Measurements from ENCODE around the gene LDB2. TPM values are rescaled to one million over a fixed set of nuclear protein-coding genes. Genes with fewer than 3 reads are reported as not detected.

Gene LDB2
- total RNA-seq, 2 experiments from 2014 or later, result 0.14 TPM; not detected in 1

- no peak for DNase-seq
- ATAC-seq, result no peak
- Mint-ChIP-seq H3K36me3 (ENCODE audit: low read depth) (no peaks in the 10 kb centered on the region), H3K27me3 (no peaks in the 10 kb centered on the region), H3K27ac (no peak overlapping the region), H3K4me3 (no peak overlapping the region), H3K4me1 (no peaks in the 10 kb centered on the region), H3K9me3 (ENCODE audit: low read depth) (peaks cover 6% of the 10 kb centered on the region)
- POLR2A ChIA-PET, result no interaction called here
- intact Hi-C loops (cut with DNase I, micrococcal nuclease), result no loop called here
- CTCF ChIA-PET, result no interaction called here
These were observed 281.4 kb downstream of the LDB2 start for GRCh38 chr4:16617011-16617410.

- Mint-ChIP-seq H3K27ac (no peak overlapping the region), H3K9me3 (ENCODE audit: low read depth) (peaks cover 9% of the 10 kb centered on the region), H3K27me3 (no peaks in the 10 kb centered on the region), H3K4me1 (no peaks in the 10 kb centered on the region), H3K4me3 (no peak overlapping the region), H3K36me3 (ENCODE audit: low read depth) (no peaks in the 10 kb centered on the region)
- CTCF ChIA-PET, result no interaction called here
- no peak for ATAC-seq
- POLR2A ChIA-PET, result no interaction called here
- intact Hi-C loops (cut with DNase I, micrococcal nuclease), result no loop called here
- DNase-seq, result no peak
These were observed 289.2 kb downstream of the LDB2 start for GRCh38 chr4:16609170-16609758.

DNA sequence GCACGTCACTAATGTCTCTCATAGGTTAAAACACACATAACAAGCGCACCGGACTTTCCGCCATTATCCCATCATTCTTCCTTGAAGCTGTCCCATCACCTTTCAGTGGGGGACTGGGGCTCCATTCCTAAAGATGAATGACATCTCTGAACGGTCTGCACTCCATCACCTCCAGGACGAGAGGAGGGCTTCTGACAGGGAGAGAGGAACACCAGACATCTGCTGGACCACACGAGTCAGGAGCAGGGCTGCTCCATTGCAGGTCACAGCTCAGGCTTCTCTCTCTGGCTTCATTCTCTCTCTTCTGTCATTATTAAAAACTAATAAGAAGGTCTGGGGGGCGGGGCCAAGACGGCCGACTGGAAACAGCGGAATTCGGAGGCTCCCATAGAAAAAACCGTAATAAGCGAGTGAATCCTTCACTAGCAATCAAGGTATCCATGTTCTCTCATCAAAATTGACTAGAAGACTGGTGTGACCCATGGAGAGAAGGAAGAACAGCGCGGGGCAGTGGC, 289.8 kb downstream of the LDB2 start:
- no peaks in the 10 kb centered on the region for H3K27me3 Mint-ChIP-seq
- no peak overlapping the region for H3K4me3 Mint-ChIP-seq
- peaks cover 7% of the 10 kb centered on the region for H3K9me3 Mint-ChIP-seq (ENCODE audit: low read depth)
- CTCF ChIA-PET, result no interaction called here
- no peaks in the 10 kb centered on the region for H3K4me1 Mint-ChIP-seq
- ATAC-seq, result no peak
- POLR2A ChIA-PET, result no interaction called here
- intact Hi-C loops (cut with DNase I, micrococcal nuclease), result no loop called here
- no peak overlapping the region for H3K27ac Mint-ChIP-seq
- H3K36me3 Mint-ChIP-seq (ENCODE audit: low read depth), result no peaks in the 10 kb centered on the region
- no peak for DNase-seq

DNA sequence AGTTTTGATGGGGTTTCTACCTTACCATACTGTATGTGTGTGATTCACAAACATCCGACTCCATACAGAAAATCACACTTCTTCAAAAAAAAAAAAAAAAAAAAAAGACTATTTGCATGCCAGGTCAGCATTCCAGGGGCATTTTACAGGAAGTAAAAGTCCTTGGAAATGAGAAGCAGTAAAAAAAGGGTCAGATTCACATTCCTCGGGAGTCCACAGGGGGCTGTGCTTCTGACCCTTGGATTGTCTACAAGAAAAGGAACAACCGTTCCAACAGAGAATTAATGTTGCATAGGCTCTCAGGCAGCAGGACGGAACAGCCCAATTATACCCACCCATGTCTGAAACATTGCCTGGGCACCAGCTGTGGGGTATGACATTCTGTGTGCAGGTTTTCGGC, 290.3 kb downstream of the LDB2 start:
- ATAC-seq (no peak), DNase-seq (no peak)
- H3K36me3 Mint-ChIP-seq (ENCODE audit: low read depth), result no peaks in the 10 kb centered on the region
- POLR2A ChIA-PET, result no interaction called here
- intact Hi-C loops (cut with DNase I, micrococcal nuclease), result no loop called here
- no peaks in the 10 kb centered on the region for H3K27me3 Mint-ChIP-seq
- peaks cover 3% of the 10 kb centered on the region for H3K9me3 Mint-ChIP-seq (ENCODE audit: low read depth)
- no peaks in the 10 kb centered on the region for H3K4me1 Mint-ChIP-seq
- CTCF ChIA-PET, result no interaction called here
- no peak overlapping the region for H3K4me3 Mint-ChIP-seq
- H3K27ac Mint-ChIP-seq, result no peak overlapping the region

DNA sequence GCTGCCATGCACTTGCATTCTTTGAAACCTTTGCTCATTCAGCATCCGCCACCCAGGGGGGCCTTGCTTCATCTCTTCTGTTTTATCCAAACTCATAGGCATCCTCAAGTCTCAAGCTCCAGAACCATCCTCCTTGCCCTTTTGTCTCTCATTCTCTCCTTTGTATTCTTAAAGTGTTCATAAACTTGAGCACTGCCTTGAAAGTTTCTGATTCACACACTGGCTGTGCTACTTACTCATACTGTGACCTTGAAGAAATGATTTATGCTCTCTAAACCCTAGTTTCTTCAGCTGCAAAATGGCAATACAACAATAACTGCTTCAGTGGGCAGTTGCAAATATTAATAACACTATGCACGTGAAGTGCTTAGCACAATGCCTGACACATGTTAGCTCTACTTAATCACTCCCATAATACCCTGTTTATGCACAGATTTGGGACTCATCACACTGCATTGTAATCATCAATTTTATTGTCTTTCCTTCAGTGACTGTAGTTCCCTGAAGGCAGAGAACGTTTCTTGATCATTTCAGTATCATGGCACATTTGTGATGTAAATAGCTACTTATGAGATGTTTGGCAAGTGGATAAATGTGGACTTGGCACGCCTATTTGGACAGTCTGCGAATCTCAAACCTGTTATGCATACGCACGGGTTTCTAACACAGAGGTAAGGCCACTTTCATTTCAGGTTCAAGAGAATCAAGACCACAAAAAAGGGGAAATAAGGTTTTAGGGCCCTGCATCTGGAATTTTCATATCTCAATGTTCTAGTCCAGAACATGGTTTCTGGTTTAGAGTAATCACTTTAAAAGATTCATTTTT, 291.0 kb downstream of the LDB2 start:
- Mint-ChIP-seq H3K27ac (no peak overlapping the region), H3K4me1 (no peaks in the 10 kb centered on the region), H3K4me3 (no peak overlapping the region), H3K27me3 (no peaks in the 10 kb centered on the region), H3K36me3 (ENCODE audit: low read depth) (no peaks in the 10 kb centered on the region), H3K9me3 (ENCODE audit: low read depth) (peaks cover 3% of the 10 kb centered on the region)
- POLR2A ChIA-PET, result no interaction called here
- CTCF ChIA-PET, result no interaction called here
- intact Hi-C loops (cut with DNase I, micrococcal nuclease), result no loop called here
- no peak for ATAC-seq
- no peak for DNase-seq

- CTCF ChIA-PET, result no interaction called here
- DNase-seq (no peak), ATAC-seq (no peak)
- Mint-ChIP-seq H3K27ac (no peak overlapping the region), H3K4me1 (no peaks in the 10 kb centered on the region), H3K9me3 (ENCODE audit: low read depth) (peaks cover 2% of the 10 kb centered on the region), H3K4me3 (no peak overlapping the region), H3K36me3 (ENCODE audit: low read depth) (no peaks in the 10 kb centered on the region), H3K27me3 (no peaks in the 10 kb centered on the region)
- intact Hi-C loops (cut with DNase I, micrococcal nuclease), result no loop called here
- POLR2A ChIA-PET, result no interaction called here
These were observed 291.8 kb downstream of the LDB2 start for GRCh38 chr4:16606691-16607090.

DNA sequence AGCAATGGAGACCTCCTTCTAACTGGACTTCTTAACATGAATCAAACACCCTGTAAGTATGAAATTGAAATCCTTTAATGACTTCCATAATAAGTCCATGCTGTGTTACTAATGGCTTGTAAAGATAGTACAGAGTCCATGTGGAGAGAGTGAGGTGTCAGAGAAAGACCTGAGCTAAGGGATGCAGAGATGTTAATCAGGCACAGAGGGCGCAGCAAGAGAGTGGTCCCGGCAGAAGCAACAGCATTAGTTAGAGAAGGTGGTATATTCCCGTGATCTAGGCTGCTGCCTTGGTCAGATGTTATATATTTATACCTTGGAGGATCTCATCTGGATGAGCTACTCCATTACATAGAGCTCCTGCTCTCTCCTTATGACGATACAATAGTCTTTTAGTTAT, 295.3 kb downstream of the LDB2 start:
- Mint-ChIP-seq H3K27ac (no peak overlapping the region), H3K27me3 (no peaks in the 10 kb centered on the region), H3K4me3 (no peak overlapping the region), H3K9me3 (ENCODE audit: low read depth) (no peaks in the 10 kb centered on the region), H3K36me3 (ENCODE audit: low read depth) (no peaks in the 10 kb centered on the region), H3K4me1 (no peaks in the 10 kb centered on the region)
- POLR2A ChIA-PET, result no interaction called here
- ATAC-seq, result no peak
- CTCF ChIA-PET, result no interaction called here
- no peak for DNase-seq
- intact Hi-C loops (cut with DNase I, micrococcal nuclease), result no loop called here

DNA sequence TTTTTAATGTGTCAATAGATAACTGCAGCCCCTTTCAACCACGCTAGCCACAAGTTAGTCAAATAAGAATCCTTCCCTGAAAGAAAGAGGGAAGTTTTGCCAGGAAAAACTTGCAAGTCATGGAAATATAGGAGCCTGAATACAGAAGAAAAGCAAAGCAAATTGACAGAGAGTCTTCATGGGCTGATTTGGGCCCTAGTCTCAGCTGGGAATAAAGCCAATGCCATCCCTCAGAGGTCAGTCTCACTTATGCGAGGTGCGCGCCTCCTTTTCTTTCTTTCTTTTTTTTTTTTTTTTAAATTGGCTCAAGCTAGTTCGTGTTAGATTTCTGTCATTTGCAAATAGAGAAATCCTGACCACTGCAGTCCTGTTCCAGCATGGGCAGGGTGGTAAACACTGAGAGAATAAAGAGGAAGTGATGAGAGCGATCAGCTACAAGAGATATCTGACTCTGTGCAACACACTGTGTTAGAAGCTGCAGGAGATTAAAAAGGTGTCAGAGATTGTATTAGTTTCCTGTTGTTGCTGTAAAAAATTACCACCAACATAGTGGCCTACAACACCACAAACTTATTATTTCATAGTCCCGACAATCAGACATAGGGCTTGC, 299.7 kb downstream of the LDB2 start:
- no peaks in the 10 kb centered on the region for H3K9me3 Mint-ChIP-seq (ENCODE audit: low read depth)
- no peak for ATAC-seq
- DNase-seq, result no peak
- H3K27me3 Mint-ChIP-seq, result no peaks in the 10 kb centered on the region
- no peaks in the 10 kb centered on the region for H3K4me1 Mint-ChIP-seq
- CTCF ChIA-PET, result no interaction called here
- intact Hi-C loops (cut with DNase I, micrococcal nuclease), result no loop called here
- H3K27ac Mint-ChIP-seq, result no peak overlapping the region
- H3K36me3 Mint-ChIP-seq (ENCODE audit: low read depth), result no peaks in the 10 kb centered on the region
- no peak overlapping the region for H3K4me3 Mint-ChIP-seq
- POLR2A ChIA-PET, result no interaction called here

DNA sequence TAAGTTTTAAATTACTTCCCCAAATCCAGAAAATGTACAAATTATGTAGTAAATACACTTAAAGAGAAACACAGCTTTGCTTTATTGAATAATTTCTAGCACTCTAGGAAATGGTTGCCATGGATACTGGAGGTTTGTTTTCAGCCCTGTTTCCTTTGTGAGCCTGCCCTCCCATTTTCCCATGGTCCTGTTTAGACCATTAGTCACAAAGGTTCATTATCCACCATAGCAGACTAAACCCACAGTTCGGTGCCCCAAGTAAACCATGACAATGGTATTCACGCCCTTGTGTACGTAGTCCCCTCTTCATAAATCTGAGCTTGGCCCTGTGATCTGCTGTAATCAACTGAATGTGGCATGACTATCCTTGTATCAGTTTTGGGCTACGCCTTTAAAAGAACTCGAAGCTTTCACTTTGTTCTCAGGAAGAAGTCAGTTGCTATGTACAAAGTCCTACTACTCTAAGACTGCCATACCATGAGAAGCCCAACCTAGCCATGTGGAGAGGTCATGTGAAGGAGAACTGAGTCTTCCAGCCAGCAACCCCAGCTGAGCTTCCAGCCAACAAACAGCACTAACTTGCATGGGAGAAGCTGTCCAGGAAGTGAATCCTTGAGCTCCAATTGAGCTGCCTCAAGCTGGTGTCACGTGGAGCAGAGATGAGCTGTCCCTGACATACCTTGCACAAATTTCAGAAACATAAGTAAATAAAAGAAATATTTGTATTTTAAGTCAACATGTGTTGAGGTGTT, 300.4 kb downstream of the LDB2 start:
- Mint-ChIP-seq H3K4me1 (no peaks in the 10 kb centered on the region), H3K36me3 (ENCODE audit: low read depth) (no peaks in the 10 kb centered on the region), H3K9me3 (ENCODE audit: low read depth) (no peaks in the 10 kb centered on the region), H3K4me3 (no peak overlapping the region), H3K27ac (no peak overlapping the region), H3K27me3 (no peaks in the 10 kb centered on the region)
- ChIA-PET POLR2A (no interaction called here), CTCF (no interaction called here)
- intact Hi-C loops (cut with DNase I, micrococcal nuclease), result no loop called here
- no peak for ATAC-seq
- DNase-seq, result no peak

DNA sequence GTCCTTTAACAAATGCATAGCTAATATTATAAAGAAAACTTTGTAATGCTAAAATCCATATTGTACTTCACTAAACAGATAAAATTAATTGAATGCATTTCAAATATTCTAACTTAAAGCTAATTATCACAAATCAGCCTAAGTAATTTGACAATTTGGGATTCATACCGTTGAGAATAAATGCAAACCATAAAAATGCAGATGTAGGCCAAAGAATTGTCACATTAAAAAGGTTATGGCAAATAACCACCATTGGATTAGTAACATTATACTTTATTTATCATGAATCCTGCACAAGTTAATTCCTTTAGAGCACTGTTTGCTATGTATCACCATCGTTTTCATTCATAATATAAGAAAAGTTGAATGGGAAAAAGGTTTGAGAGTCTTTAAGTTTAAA, 301.0 kb downstream of the LDB2 start:
- no peaks in the 10 kb centered on the region for H3K27me3 Mint-ChIP-seq
- H3K4me1 Mint-ChIP-seq, result no peaks in the 10 kb centered on the region
- ATAC-seq (no peak), DNase-seq (no peak)
- no peak overlapping the region for H3K4me3 Mint-ChIP-seq
- H3K36me3 Mint-ChIP-seq (ENCODE audit: low read depth), result no peaks in the 10 kb centered on the region
- ChIA-PET CTCF (no interaction called here), POLR2A (no interaction called here)
- intact Hi-C loops (cut with DNase I, micrococcal nuclease), result no loop called here
- H3K9me3 Mint-ChIP-seq (ENCODE audit: low read depth), result no peaks in the 10 kb centered on the region
- no peak overlapping the region for H3K27ac Mint-ChIP-seq

- Mint-ChIP-seq H3K4me3 (no peak overlapping the region), H3K27ac (no peak overlapping the region), H3K4me1 (no peaks in the 10 kb centered on the region), H3K27me3 (no peaks in the 10 kb centered on the region), H3K9me3 (ENCODE audit: low read depth) (no peaks in the 10 kb centered on the region), H3K36me3 (ENCODE audit: low read depth) (no peaks in the 10 kb centered on the region)
- CTCF ChIA-PET, result no interaction called here
- ATAC-seq (no peak), DNase-seq (no peak)
- intact Hi-C loops (cut with DNase I, micrococcal nuclease), result no loop called here
- POLR2A ChIA-PET, result no interaction called here
These were observed 302.2 kb downstream of the LDB2 start for GRCh38 chr4:16596267-16596666.

DNA sequence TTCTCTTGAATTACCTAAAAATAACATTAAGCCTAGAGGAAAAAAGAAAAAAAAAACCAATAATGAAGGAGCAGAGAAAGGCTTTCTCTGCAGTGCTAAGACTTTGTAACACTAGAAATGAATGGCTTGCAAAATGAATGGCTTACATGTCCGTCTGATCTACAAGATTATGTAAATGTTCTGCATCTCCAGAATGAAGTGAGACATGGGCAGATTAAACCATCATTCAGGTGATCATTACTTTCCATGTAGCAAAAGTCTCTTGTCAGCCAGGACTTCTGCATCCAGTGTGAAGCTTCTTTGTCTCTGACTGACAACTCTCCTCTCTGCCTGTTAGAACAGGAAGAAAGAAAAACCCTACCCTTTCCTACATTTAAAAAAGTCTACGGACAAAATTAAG, 304.3 kb downstream of the LDB2 start:
- Mint-ChIP-seq H3K27me3 (no peaks in the 10 kb centered on the region), H3K27ac (no peak overlapping the region), H3K36me3 (ENCODE audit: low read depth) (no peaks in the 10 kb centered on the region), H3K4me1 (no peaks in the 10 kb centered on the region), H3K9me3 (ENCODE audit: low read depth) (no peaks in the 10 kb centered on the region), H3K4me3 (no peak overlapping the region)
- ChIA-PET CTCF (no interaction called here), POLR2A (no interaction called here)
- DNase-seq (no peak), ATAC-seq (no peak)
- intact Hi-C loops (cut with DNase I, micrococcal nuclease), result no loop called here

All from activated CD4-positive, alpha-beta T cell treated with anti-CD3 and anti-CD28 coated beads for 36 hours (primary cell).